Measurements from ENCODE around the gene CDH18. TPM values are rescaled to one million over a fixed set of nuclear protein-coding genes. Genes with fewer than 3 reads are reported as not detected.
A peak's percentile ranks its signal among the peaks of the same experiment; 100 is the strongest.

CDH18 gene, protein sequence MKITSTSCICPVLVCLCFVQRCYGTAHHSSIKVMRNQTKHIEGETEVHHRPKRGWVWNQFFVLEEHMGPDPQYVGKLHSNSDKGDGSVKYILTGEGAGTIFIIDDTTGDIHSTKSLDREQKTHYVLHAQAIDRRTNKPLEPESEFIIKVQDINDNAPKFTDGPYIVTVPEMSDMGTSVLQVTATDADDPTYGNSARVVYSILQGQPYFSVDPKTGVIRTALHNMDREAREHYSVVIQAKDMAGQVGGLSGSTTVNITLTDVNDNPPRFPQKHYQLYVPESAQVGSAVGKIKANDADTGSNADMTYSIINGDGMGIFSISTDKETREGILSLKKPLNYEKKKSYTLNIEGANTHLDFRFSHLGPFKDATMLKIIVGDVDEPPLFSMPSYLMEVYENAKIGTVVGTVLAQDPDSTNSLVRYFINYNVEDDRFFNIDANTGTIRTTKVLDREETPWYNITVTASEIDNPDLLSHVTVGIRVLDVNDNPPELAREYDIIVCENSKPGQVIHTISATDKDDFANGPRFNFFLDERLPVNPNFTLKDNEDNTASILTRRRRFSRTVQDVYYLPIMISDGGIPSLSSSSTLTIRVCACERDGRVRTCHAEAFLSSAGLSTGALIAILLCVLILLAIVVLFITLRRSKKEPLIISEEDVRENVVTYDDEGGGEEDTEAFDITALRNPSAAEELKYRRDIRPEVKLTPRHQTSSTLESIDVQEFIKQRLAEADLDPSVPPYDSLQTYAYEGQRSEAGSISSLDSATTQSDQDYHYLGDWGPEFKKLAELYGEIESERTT
- 10 to 100 TPM in 3 of 12 donors, 1 to 10 TPM in 7, not detected in 2; 7.3 to 13.4 (median 8.6) TPM for polyA plus RNA-seq (ENCODE audit: insufficient read length in 12 of 12)
- long read RNA-seq, donor 1, result 0 reads
- long read RNA-seq, donor 2, result 0 reads
- long read RNA-seq, donor 3, result 0 reads
- long read RNA-seq, donor 4, partial matches to known transcripts, result 0 of 2 reads
- long read RNA-seq, donor 4, other reads (novel, unspliced or antisense), result 0 of 2 reads
- long read RNA-seq, donor 5, result 0 reads
- long read RNA-seq, donor 6, result 0 reads
- long read RNA-seq, donor 7, result 0 reads
- long read RNA-seq, donor 8, result 0 reads
- long read RNA-seq, donor 9, result 0 reads
- long read RNA-seq, donor 10, result 0 reads
- long read RNA-seq, donor 11, result 0 reads

DNA sequence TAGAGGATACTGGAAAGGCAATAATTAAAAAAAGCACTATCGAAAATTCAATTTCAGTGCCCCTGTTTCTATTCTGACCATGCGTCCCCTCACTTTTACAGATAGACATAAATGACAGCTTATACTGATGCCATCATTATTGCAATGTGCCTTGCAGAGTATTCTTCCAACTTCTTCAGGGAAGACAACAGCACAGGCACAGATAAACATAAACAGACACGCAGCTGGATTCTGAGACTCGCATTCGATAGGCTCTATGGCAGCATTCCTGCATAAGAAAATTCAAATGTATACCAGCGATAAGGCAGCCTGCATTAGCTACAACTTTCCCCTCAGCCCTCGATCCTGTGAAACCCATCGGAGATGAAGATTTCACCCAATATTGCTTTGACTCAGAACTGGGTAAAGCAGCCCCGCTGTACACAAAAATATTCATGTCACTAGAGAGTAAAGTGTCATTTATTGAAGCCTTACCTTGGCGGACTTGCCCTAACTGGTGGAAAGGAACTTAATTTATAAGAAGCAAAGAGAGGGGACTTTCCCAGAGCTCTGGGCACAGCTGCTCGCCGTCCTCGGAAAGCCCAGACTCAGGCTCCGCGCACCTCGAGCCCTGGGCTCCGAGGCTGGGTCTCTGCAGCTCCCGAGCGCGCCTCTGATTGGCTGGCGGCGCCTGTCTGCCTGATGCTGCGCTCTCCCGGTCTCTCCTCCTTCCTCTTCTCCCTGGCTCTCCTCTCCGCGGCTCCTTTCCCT lies at the start of gene CDH18:
TSS of gene CDH18 (minus strand) at position 589 of the 750 bp plus-strand sequence. CDS start 149,214 bp downstream, outside the sequence.
- DNase-seq, result peak; percentile 76

DNA sequence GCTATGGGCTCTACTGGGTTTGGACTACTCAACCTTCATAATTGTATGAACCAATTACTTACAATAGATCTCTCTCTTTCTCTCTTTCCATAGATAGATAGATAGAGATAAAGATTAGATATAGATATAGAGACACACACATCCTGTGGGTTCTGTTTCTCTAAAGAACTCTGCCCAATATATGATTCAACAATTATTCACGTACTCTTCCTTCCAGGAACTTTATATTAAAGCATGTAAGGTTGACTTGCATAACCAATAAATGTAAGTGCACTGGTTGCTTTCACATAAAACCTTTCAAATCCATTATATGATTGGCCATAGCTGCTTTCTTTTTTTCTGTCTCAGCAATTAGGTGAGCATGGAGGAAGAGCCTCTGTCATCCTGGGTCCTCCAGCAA lies 46.7 kb upstream of the CDH18 start:
- no peak for DNase-seq

DNA sequence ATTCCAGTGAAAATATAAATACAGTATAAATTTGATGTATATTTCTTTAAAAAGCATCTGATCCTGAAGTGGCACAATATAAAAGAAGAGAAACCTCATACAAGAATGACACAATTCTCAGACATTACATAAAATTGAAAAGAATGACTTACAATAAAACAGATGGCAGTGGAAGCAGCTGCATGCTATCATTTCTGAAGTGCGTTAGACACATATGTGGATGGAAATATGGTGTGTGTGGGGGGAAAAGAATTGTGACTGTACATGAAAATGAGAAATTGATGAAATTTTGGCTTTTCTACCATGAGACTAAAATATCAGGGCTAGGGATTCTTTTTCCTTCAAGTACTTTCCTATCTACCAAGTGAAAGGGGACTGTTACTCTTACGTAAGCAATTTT lies 45.9 kb upstream of the CDH18 start:
- DNase-seq, result no peak

DNA sequence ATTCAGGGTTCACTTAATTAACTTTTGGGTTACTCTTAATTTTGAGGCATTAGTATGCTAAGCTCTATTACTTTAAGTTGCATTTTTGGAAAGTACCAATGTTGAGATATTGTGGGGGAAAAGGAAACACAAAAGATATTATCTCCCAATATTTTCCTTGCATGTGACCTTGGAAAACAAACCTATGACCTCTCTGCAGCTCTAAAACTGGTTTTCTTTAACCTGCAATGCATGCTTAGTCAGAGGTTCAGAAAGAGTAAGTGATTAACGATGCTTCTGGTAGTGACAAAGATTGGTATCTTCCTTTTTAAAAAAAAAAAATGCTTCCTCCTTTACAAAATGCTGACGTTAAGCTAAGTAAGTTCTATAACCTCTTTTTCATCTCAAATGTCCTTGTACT lies 44.9 kb upstream of the CDH18 start:
- no peak for DNase-seq

DNA sequence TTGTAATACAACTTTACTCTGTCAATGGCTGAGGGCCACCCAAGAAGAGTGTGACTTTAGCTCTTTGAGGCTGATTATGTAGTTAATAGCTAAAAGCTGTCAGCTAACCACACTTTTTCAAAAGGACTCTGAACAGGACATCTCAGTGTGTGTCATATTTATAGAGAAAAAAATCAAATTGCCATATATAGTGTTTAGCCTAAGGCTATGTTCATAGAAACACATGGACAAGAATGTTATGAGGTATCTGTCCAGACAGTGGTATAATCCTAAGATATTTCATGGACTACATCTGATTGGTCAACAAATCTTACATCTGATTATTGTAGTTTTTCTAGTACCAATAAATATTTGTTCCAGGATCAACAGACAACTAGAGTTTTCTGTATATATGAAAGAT lies 42.1 kb upstream of the CDH18 start:
- DNase-seq, result no peak

DNA sequence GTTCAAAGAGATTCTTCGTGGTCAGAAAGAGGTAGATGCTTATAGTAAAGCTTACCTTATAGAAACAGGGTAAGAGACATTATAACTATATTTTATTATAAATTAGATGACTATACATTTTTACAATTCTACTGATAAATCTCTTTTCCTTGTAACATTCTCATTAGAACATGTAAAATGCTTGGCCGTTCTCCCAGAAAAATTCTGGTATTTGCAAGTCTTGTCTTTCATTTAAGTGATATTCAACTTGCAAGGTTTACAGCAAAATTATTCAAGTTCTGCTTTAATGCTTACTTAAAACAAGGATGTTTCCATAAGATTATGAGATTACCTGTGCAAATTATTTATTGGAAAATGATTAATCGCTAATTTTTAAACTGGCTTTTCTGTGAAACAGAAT lies 41.3 kb upstream of the CDH18 start:
- DNase-seq, result peak; percentile 69

DNA sequence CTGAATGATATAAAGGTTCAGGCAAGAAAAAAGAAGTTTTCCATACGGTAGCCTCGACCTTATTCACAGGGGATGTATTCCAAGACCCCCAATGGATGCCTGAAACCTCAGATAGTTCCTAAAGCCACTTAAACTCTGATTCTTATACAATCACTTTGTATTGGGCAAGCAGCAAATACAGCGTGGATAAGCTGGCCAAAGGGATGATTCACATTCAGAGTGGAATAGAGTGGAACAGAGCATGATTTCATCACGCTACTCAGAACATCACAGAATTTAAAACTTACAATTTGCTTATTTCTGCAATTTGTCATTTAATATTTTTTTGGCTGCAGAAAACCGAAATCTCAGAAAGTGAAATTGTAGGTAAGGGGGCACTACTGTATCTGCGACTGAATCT lies 40.5 kb upstream of the CDH18 start:
- DNase-seq, result no peak

DNA sequence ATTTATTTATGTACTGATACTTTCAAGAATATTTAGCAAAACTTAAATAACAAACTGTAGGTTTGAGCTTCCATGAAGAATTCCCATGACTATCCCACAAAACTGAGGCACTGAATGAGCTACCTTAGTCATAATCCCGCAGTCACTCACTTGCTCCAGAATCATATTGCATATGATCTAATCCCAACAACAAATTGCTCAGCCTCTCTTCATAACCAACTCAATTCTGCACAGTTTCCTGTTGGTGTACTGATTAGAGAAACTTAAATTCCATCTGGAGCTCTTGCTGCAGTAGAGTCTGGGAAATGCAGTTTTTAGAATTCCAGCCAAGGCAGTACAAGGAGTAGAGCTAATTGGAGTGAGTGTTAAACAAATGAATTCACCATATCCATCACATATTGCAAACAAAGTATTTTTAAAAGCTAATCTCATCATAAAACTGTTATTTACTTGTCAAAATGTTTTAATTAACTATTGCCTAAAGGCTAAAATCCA lies 35.7 kb upstream of the CDH18 start:
- no peak for DNase-seq

DNA sequence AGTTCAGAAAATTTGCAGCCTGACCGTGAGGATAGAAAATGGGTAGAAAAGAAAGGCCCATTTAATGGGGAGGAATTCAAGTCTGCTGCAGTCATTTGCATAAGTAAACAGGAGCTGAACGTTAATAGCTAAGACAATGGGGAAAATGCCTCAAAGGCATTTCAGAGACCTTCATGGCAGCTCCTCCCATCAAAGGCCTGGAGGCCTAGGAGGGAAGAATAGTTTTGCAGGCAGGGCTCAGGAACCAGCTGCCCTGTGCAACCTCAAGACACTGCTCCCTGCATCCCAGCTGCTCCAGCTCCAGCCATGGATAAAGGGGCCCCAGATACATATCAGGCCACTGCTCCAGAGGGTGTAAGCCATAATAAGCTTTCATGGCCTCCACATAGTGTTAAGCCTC lies 32.2 kb upstream of the CDH18 start:
- DNase-seq, result no peak

DNA sequence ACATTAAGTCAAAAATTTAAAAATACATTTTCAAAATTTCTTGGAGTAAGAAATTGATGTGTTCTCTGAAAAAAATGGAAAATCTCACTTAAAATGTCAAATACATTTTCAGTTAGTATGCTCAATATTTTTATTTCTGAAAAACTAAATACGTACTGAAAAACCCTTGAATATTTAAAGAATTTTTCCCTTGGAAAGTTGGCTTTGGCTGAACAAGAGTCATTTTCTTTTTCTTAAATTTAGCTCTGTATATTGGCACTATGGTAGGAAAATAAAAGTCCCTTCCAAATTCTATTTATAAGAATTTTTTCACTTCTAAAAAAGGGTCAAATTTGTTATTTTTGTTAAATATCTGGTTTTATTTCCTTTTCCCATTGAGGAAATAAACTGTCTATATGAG lies 29.0 kb upstream of the CDH18 start:
- peak; percentile 38 for DNase-seq

DNA sequence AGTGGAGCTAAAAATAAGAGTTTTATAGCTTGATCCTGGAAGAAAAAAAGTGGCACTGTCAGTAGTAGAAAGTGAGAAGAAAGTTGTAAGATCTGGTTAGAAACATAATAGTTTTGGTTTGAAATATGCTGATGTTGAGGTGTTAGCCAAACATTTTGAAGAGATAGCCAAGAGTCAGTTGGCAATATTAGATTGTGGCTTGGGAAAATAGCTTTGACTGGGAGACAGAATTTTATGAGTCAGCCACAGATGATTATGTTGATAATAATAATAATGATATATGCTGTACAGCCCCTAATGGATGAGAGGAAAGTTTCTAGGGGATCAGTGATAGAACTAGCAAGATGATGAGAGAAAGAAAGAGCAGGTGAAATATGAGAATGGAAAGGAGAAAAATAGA lies 12.4 kb upstream of the CDH18 start:
- DNase-seq, result no peak

DNA sequence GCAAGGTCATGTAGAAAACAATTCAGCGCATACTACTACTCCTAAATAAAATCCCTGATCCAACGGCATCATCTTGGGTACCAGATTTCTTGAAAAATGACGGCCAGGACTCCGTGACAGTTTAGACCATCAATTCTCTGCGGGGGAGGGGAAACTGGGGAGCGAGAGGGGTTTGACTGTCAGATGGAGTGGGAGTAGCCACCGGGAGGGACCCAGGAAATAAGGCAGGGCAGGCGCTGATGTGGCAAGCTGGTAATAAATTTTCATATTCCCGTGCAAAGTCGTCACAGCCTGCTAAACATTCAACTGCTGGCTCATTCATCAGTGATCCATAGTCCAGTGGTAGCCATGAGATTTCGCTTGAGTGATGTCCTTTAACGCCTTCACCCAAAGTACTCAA lies 457 bp upstream of the CDH18 start:
- no peak for DNase-seq

DNA sequence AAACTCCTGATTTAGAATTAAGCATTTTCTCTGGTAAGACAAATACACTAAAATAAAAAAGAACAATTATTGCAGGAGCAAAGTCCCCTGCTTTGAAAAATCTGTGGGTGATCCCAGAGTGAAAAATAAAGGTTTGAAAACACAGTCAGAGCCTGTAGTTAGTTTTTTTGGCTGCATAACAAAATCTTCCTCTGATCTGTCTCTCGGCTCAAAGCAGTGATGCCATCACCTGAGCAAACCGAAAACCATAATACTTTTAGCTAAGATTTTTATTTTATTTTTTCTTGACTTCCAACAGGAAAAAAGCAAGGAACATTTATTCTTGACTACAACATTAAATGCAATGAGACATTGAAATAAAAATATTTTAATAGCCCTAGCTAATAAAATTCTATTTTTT lies 1.2 kb downstream of the CDH18 start:
- no peak for DNase-seq

DNA sequence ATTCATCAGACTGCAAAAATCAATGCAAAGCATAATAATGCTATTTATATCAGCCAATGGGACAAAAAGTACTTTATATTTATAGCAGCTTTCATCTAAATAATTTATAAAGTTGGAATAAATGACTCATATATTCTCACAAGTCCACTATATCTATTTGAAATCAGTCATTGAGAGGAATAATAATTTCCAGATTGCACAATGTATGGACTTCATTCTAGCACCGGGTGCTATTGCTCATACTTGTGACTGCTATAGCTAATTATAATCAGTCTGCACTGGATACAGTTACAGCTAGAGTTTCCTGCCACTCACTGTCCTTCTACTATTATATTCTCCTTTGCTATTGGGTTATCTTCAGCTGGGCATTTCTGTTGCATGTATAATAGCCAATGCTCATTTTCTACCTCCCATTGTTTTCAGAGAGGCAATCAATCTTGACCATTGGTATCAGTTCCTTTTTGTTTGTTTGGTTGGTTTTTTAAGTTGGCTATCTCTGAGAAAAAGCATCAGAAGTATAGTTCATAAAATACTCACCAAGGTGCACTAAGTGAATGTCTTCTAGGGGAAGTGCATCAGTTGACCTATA lies 1.9 kb downstream of the CDH18 start:
- no peak for DNase-seq

DNA sequence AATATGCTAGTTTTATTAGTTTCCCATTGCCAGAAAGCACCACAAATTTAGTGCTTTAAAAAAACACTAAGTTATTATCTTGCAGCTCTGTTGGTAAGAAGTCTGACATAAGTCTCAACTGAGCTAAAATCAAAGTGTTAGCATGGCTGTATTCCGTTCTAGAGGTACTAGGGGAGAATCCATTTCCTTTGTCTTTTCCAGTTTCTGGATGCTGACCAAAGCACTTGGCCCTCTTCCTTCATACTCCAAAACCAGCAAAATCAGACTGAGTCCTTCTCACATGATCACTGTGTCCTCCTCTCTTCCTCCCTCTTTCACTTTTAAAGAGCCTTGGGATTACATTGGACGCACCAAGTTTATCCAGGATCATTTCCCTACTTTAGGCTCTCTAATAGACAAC lies 9.5 kb downstream of the CDH18 start:
- DNase-seq, result peak; percentile 35

DNA sequence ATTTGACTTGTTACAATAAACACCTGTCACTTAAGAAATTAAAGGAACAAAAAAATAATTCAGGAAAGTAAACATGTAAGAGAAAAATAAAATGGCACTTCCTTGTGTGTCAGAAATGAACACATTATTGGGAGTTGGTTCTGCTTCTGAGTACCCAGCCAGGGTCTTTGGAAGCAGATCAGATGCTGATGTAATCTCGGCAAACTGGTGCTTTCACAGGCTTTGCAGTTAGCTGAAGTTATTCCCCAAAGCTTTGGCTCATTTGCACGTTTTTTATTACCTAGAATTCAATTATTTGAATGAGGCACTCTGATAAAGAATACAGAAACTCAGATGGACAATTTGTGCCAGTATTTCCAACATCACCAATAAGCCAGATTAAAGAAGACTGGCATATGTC lies 10.9 kb downstream of the CDH18 start:
- DNase-seq, result no peak

DNA sequence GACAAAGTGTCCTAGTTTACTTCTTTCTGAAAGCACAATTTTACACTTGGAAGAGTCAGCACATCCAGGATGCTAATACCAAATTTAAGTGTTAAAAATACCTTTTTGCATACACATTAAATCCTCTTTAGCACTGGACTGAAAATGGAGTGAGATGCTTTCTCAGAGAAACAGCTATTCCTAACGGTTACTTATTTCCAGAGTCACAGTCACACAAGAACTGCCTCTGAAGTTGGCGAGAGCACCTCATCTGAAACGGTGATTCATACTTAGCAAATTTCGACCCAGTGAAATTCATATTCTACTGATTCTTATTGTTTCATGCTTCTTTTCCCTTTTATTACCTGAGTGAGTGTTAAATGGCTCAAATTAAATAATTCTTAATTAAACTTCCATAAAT lies 12.2 kb downstream of the CDH18 start:
- DNase-seq, result no peak

DNA sequence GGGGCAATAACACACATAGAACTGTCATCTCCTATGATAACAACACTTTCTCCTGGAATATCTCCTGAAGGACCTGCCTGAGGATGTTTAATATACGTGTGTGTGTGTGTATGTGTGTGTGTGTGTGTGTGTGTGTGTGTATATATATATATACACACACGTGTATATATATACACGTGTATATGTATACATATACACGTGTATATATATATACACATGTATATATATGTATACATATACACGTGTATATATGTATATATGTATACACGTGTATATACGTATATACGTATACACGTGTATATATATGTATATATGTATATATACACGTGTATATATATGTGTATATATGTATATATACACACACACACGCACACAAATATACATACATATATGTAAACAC lies 27.5 kb downstream of the CDH18 start:
- no peak for DNase-seq

DNA sequence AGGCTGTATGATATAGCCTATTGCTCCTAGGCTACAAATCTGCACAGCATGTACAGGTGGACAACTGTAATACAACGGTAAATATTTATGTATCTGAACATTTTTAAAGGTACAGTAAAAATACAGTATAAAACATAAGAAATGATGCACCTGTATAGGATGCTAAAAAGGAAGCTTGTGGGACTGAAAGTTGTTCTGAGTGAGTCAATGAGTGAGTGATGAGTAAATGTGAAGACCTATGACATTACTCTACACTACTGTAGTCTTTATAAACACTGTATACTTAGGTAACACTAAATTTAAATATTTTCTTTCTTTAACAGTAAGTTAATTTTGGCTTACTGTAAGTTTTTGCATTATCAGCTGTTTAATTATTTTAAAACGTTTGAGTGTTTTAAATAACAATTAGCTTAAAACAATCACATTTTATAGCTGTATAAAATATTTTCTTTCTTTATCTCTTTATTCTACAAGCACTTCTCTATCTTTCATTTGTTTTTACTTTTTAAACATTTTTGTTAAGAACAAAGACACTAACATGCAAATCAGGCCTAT lies 28.1 kb downstream of the CDH18 start:
- no peak for DNase-seq

DNA sequence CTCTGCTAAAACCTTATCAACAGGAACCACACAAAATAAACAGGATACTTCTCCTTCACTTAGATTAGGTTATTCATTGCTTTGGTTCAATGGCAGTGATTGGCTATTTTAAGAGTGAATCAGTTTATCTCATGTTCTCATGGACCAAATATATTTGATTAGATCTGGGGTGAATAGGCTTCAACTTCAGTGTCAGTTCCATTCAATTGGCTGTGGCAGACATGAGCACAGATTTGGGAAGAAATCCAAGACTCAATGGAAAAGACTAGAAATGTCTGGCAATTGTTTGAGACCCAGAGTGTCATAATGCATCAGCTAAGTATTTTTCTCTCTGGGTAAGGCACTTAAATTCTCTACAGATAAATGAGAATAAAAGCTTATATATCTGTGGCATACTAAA lies 37.1 kb downstream of the CDH18 start:
- DNase-seq, result no peak

DNA sequence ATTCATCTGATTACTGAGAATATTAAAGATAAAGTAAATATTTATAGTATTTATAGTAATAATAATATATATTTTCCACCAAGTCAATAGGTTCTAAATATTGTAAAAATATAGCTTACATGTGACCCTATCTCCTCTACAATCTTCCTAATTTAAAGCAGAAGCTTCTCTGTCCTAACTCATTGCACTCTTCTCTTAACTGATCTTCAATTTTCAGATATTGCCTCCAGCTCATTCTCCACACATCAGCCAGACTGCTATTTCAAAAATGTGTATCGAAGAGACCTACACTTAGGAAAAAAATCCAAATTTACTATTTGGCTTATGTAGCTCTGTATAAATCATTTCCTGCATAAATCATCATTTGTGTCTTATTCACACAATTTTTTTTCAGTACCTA lies 47.8 kb downstream of the CDH18 start:
- DNase-seq, result no peak
